K562 (cell line): ENCODE results near the gene INO80C. TPM values are rescaled to one million over a fixed set of nuclear protein-coding genes. Genes with fewer than 3 reads are reported as not detected.

Source experiments
- ATAC-seq: fragments of 200-7000 bp; cut with Tn5 transposase; 3 replicates; pipeline ENCODE4 v1.9.1; 2020; ENCODE audit warnings: moderate library complexity
- BruUV-seq: library from RNA; stranded (reverse); fragments of 400-500 nt; replicated peaks from 2 replicates; lab custom pipeline; 2021; lab: Mats Ljungman, UMichigan
- CTCF ChIA-PET: fragments of 300-600 bp; formaldehyde crosslinking; extraction: SDS; loops from one replicate; lab custom pipeline; 2021; ENCODE audit warnings: low intra/inter-chr PET ratio; lab: Yijun Ruan, JAX
- POLR2A ChIA-PET: fragments of 300-600, 350-650 bp; sonication (Branson Sonifier 250); formaldehyde crosslinking; extraction: SDS; loops from one replicate; lab custom pipeline; 2021; ENCODE audit warnings: antibody characterized with exemption, inconsistent platforms; lab: Yijun Ruan, JAX
- DNase-seq, 4 experiments: peaks; one replicate each; pipeline versions ENCODE4 v3.0.0 to v3.0.0-alpha.2; 2011 to 2018; ENCODE audit warnings: low spot score in 3 of 4, mixed read lengths in 3 of 4; ENCODE audit errors: extremely low read depth in 1 of 4
- FAIRE-seq: peaks from 2 replicates; lab custom pipeline; 2011; peaks lifted over from hg19 to GRCh38; lab: Jason Lieb, UNC
- H2AFZ ChIP-seq: 2 replicates; pipeline ENCODE4 v1.6.0; 2011; ENCODE audit warnings: low read depth, low read length, control low read depth, inconsistent platforms
- H3K27ac ChIP-seq: fragments of 200-600 bp; 3 replicates; pipeline ENCODE4 v1.8.0; 2011; ENCODE audit warnings: low read depth, mild to moderate bottlenecking, control low read depth, inconsistent platforms, low read length, moderate library complexity, mixed read lengths; ENCODE audit errors: extremely low read depth
- H3K27me3 ChIP-seq, 2 experiments: fragments of 300-600 bp in 1 of 2; 2 replicates in 1 of 2; 3 replicates in 1 of 2; pipeline versions ENCODE4 v1.6.0 to v1.8.0; 2011; ENCODE audit warnings: inconsistent platforms in 2 of 2, low read length in 2 of 2, mild to moderate bottlenecking in 1 of 2, mixed read lengths in 1 of 2, moderate library complexity in 1 of 2; ENCODE audit not compliant: control insufficient read depth in 2 of 2, insufficient read depth in 2 of 2
- H3K36me3 ChIP-seq: fragments of 300-600 bp; 3 replicates; pipeline ENCODE4 v1.8.0; 2011; ENCODE audit warnings: mild to moderate bottlenecking, low read length, inconsistent platforms; ENCODE audit not compliant: control insufficient read depth, insufficient read depth
- H3K4me1 ChIP-seq, 2 experiments: fragments of 200-600 bp in 1 of 2; replicated peaks in 1 of 2; 2 replicates in 1 of 2; 3 replicates in 1 of 2; pipeline versions ENCODE4 v1.5.1 to v1.8.0; 2011; ENCODE audit warnings: inconsistent platforms in 2 of 2, low read length in 2 of 2, mild to moderate bottlenecking in 1 of 2, mixed read lengths in 1 of 2, moderate library complexity in 1 of 2; ENCODE audit not compliant: control insufficient read depth in 2 of 2, insufficient read depth in 2 of 2
- H3K4me2 ChIP-seq: 2 replicates; pipeline ENCODE4 v1.6.1; 2011; ENCODE audit warnings: low read length, control low read depth, inconsistent platforms, mixed read lengths; ENCODE audit not compliant: insufficient read depth
- H3K4me3 ChIP-seq: fragments of 200-600 bp; sonication (generic), shearing (Covaris generic); 2 replicates; pipeline ENCODE4 v1.5.1; 2016; ENCODE audit warnings: control low read depth, inconsistent platforms
- H3K79me2 ChIP-seq: fragments of 200-600 bp; 3 replicates; pipeline ENCODE4 v1.8.0; 2011; ENCODE audit warnings: low read length, inconsistent platforms; ENCODE audit not compliant: control insufficient read depth, insufficient read depth
- H3K9ac ChIP-seq, 2 experiments: 2 replicates each; pipeline versions ENCODE4 v1.6.0 to v1.6.1; 2011; ENCODE audit warnings: low read depth in 2 of 2, low read length in 2 of 2, control low read depth in 1 of 2, inconsistent platforms in 1 of 2, mild to moderate bottlenecking in 1 of 2, mixed read lengths in 1 of 2; ENCODE audit not compliant: insufficient read depth in 1 of 2
- H3K9me1 ChIP-seq: one replicate; pipeline ENCODE4 v1.6.0; 2011; ENCODE audit warnings: inconsistent platforms, mild to moderate bottlenecking, low read length, moderate library complexity; ENCODE audit not compliant: control insufficient read depth, insufficient read depth
- H3K9me3 ChIP-seq: replicated peaks from 2 replicates; pipeline ENCODE4 v1.5.1; 2011; ENCODE audit warnings: low read depth, low read length, inconsistent platforms; ENCODE audit not compliant: control insufficient read depth, insufficient read depth
- H4K20me1 ChIP-seq: replicated peaks from 2 replicates; pipeline ENCODE4 v1.6.1; 2011; ENCODE audit warnings: low read length, inconsistent platforms, mixed read lengths; ENCODE audit not compliant: control insufficient read depth, insufficient read depth
- SPI1 ChIP-seq: IDR thresholded peaks from 2 replicates; pipeline ENCODE4 v1.6.1; 2011; ENCODE audit warnings: low read depth, low read length, control low read depth, borderline replicate concordance
- WGBS: fragments of 100-300 bp; shearing (Covaris generic); methylation state at CpG from one replicate; pipeline ENCODE4 v1.1.6; 2016; ENCODE audit warnings: low coverage, mixed read lengths; ENCODE audit not compliant: insufficient coverage; ENCODE audit errors: missing lambda C conversion rate; 5-methylcytosine and 5-hydroxymethylcytosine counted together
- in situ Hi-C: fragments of 300-500 bp; cut with MboI; formaldehyde crosslinking; loops from 4 replicates; pipeline ENCODE4 v1.15.0; 2018; ENCODE audit warnings: inconsistent platforms, mixed read lengths
- intact Hi-C: fragments of 100-400 bp; cut with micrococcal nuclease; formaldehyde crosslinking; loops from 2 replicates; pipeline ENCODE4 v1.14.2; 2022
- polyA plus RNA-seq, 8 experiments: library from polyadenylated mRNA; depleted of rRNA in 4 of 8; stranded (reverse) in 5 of 8; unstranded in 3 of 8; fragments of >200 nt; fragmentation: Nextera tagmentation in 2 of 8; fragmentation: Illumina TruSeq in 1 of 8; extraction: Ambion mirVana in 2 of 8; extraction: Trizol in 1 of 8; gene quantifications; 2 replicates each; pipeline versions ENCODE4 v1.2.1 to v1.2.3, GENCODE V29; 2011 to 2014; ENCODE audit warnings: inconsistent platforms in 1 of 8, missing spikeins in 1 of 8
- total RNA-seq, 7 experiments: library from RNA; depleted of rRNA in 6 of 7; stranded (reverse); fragments of >200 nt in 6 of 7; fragmentation: Illumina TruSeq in 2 of 7; extraction: Trizol in 2 of 7; gene quantifications; 2 replicates each; pipeline versions ENCODE4 v1.2.1 to v1.2.3, GENCODE V29; 2011 to 2021; ENCODE audit warnings: low replicate concordance in 1 of 7
- TF ChIP-seq, protein P1 (sequence below): sonication (generic); formaldehyde crosslinking; IDR thresholded peaks from 2 replicates; pipeline ENCODE4 v1.8.0; 2022; ENCODE audit warnings: missing genetic modification reagents, mild to moderate bottlenecking, borderline replicate concordance

INO80C gene
- total and polyA plus RNA-seq, 9 of the 15 experiments (the other 6 are each of a cell fraction or from before 2014, with no cell fraction given), result 14.3 to 53.3 (median 46.6) TPM

DNA sequence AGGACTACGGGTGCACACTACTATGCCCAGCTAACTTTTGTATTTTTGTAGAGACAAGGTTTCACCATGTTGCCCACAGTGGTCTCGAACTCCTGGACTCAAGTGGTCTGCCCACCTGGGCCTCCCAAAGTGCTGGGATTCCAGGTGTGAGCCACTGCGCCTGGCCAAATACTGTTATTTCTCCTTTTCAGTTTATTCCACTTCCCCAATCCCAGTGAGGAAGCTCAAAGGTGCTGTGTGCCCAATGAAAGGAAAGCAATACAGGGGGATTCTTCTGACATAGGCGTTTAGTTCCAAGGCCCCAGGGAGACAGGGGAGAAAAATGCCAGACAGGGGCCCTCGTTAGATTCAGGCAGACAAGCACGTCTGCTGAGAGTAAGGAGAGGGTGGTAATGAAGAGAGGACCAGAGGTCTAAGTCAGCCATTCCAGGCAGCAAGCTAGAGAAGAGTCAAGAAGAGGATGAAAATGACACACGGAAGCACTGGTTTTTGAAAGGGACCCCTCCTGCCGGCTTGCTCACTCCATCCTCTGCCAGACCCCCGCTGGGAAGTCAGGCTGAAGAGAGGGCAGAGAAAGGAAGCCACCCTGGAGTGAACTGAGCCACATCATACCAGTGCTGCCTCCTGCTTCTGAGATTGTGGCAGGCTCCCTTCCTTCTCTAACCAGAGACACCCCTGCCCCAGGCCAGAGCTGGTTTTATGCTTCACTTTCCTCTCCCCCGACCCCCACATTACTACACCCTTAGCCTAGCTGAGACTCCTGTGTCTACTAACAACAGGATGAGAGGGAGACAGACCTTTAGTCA is 6.7 kb downstream of the INO80C start:
- ChIA-PET CTCF (no interaction called here), POLR2A (interaction anchor here (0.8 to 1.1 kb wide), 3 partner anchors 13 to 25 kb away, joined by 3 to 4 read pairs (median 3); no protein-coding TSS in a partner anchor)
- Histone ChIP-seq H3K9me3 (no peaks in the 10 kb centered on the region), H3K9me1 (no peaks in the 10 kb centered on the region), H3K4me1 (peaks cover 4 to 23% of the 10 kb centered on the region in 2 experiments; a peak in 3 of 5 replicates), H3K27me3 (no peaks in the 10 kb centered on the region), H3K9ac (0 out of 4 replicates have a peak overlapping the region, but pooled peaks of 1 of the 2 experiments have one; percentile 9), H3K36me3 (no peaks in the 10 kb centered on the region; the same call in 2 of the 3 replicates), H3K27ac (no peak overlapping the region), H4K20me1 (no peaks in the 10 kb centered on the region), H3K4me3 (no peak overlapping the region), H3K79me2 (peaks cover 50% of the 10 kb centered on the region), H3K4me2 (no peak overlapping the region), H2AFZ (no peak overlapping the region)
- intact Hi-C loops (loop anchor here (10.0 kb wide), 1 partner anchor 86 kb away; no protein-coding TSS in a partner anchor), in situ Hi-C loops (no loop called here)
- BruUV-seq, result no TSS peak
- FAIRE-seq, result no peak
- peak; percentile 73; the same call in 1 of the 2 replicates for TF ChIP-seq SPI1
- TF ChIP-seq, protein P1, sequence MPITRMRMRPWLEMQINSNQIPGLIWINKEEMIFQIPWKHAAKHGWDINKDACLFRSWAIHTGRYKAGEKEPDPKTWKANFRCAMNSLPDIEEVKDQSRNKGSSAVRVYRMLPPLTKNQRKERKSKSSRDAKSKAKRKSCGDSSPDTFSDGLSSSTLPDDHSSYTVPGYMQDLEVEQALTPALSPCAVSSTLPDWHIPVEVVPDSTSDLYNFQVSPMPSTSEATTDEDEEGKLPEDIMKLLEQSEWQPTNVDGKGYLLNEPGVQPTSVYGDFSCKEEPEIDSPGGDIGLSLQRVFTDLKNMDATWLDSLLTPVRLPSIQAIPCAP (CRISPR knock-in tag), result no peak
- ATAC-seq, result peak; percentile 36
- DNase-seq, result no peak
- WGBS, result 59% methylated on average over 10 of the region's 10 CpGs
